NCI-H460 (cell line): ENCODE measurements around the gene PI4KA. TPM values are rescaled to one million over a fixed set of nuclear protein-coding genes. Genes with fewer than 3 reads are reported as not detected.
"Not testable (repeated sequence)": the region's sequence is repeated elsewhere in the genome, so short reads cannot be mapped to it uniquely, and the experiment has no call there.

Experiments used
- DNase-seq: peaks from one replicate; pipeline ENCODE4 v3.0.0-alpha.2; 2016; ENCODE audit warnings: low read depth; ENCODE audit errors: extremely low read depth
- total RNA-seq: library from RNA; depleted of rRNA; stranded (reverse); fragments of >200 nt; shearing (Covaris generic); gene quantifications from 2 replicates; pipeline ENCODE4 v1.2.3, GENCODE V29; 2014

Gene PI4KA
- total RNA-seq, 1 experiment from 2014 or later, result 24.6 TPM

- DNase-seq, result peak; percentile 88
These were observed 155.8 kb downstream of the PI4KA start for GRCh38 chr22:20702546-20703413.

DNA sequence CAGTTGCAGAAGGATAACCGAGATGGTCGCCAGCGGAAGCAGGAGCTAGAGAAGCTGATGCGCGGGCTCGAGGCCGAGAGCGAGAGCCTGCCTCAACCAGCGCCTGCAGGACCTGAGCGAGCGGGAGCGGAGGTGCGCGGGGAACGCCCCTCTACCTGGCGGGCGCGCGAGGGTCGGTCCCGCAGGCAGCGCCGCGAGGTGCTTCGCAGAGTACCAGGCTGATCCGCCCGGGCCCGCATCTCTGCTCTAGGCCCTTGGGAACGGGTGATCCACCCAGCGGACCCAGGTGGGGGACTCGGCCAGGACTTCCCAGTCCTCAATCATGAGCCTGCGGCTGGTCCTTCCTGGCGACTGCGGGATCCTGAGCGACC lies 156.5 kb downstream of the PI4KA start:
- DNase-seq, result not testable (repeated sequence)

DNA sequence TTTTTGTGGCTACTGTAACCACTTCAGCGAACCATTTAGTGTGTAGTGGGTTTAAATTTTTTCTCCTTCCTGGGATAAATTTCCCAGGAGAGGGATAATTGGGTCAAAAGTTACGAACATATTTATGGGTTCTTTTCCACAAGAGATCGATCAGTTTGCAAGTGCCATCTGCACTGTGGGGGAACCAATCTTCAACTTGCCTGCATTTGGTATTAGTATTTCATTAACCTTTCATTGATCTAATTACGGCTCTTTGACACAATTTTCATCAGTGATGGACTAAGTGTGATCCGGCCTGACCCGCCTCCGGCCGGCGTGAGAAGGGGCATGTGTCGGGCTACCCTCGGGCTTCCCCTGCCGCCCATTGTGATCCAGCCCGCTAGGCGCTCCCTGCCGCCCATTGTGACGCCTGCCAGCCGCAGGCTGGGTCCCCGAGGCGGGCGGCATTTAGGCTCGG lies 156.9 kb downstream of the PI4KA start:
- DNase-seq, result not testable (repeated sequence)

DNA sequence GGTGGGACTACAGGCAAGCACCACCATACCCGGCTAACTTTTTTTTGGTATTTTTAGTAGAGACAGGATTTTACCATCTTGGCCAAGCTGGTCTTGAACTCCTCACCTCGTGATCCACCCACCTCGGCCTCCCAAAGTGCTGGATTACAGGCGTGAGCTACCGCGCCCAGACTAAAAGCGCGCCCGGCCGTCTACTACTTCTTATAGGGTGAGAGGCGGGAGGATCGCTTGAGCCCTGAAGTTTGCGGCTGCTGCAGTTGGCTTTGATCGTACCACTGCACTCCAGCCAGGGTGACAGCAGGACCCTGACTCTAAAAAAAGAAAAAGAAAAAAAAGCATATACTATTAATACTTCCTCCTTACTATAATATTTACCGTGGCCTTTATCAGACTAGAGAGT lies 158.3 kb downstream of the PI4KA start:
- not testable (repeated sequence) for DNase-seq

- DNase-seq, result not testable (repeated sequence)
These were observed 158.8 kb downstream of the PI4KA start for GRCh38 chr22:20699856-20700255.

DNA sequence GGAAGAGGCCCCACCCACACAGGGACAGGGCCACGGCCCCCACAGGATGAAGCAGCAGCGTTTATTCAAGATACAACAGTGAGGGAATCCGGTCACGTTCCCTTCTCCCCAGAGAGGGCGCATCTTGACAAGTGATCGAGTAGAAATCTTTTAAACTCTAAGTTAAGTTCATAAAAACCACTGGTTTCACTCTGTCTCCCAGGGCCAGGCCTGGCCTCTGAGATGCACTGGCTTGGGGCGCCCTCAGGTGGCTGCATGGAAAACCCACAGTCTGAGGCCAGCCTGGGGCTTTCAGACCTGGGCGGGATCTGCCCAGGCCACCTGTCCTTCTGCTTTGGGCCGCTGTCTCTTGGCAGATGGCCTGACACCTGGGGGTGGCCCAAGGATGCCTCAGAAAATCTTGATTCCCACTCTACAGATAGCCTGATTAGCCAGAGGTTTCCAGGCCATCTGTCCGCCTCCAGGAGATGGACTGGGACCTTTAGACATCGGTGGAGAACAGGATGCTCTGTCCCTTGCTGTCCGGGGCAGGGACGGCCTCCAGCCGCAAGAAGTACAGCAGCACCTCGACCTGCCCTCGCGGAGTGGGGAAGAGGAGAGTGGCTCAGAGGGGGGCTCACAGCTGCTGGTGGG lies 161.0 kb downstream of the PI4KA start:
- DNase-seq, result peak; percentile 61

- not testable (repeated sequence) for DNase-seq
These were observed 162.6 kb downstream of the PI4KA start for GRCh38 chr22:20696056-20696455.

- DNase-seq, result not testable (repeated sequence)
These were observed 163.4 kb downstream of the PI4KA start for GRCh38 chr22:20695205-20695604.

DNA sequence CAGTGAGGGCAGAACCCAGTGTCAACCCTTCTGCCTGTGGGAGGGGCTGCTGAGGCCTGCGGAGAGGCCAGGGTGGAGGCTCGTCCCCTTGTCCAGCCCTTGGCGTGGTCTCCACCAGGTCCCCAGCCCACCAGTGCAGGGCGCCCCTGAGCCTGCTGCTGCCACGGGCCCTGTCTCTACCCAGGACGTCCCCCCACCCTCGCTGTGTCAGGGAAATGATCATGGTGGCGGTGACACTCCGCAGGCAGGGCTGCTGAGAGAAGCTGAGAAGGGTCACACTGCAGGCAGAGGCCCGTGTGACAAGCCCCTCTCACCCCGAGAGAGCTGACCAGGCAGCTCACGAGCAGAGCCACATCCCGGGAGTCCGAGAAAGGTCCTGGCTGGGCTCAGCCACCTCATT lies 164.4 kb downstream of the PI4KA start:
- DNase-seq, result not testable (repeated sequence)

DNA sequence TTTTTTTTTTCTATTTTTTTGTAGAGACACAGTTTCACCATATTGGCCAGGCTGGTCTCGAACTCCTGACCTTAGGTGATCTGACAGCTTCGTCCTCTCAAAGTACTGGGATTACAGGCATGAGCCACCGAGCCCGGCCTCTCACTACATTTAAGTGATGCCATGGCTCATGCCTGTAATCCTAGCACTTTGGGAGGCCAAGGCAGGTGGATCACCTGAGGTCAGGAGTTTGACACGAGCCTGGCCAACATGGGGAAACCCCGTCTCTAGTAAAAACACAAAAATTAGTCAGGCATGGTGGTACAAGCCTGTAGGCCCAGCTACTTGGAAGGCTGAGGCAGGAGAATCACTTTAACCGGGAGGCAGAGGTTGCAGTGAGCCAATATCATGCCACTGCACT lies 165.7 kb downstream of the PI4KA start:
- DNase-seq, result not testable (repeated sequence)

DNA sequence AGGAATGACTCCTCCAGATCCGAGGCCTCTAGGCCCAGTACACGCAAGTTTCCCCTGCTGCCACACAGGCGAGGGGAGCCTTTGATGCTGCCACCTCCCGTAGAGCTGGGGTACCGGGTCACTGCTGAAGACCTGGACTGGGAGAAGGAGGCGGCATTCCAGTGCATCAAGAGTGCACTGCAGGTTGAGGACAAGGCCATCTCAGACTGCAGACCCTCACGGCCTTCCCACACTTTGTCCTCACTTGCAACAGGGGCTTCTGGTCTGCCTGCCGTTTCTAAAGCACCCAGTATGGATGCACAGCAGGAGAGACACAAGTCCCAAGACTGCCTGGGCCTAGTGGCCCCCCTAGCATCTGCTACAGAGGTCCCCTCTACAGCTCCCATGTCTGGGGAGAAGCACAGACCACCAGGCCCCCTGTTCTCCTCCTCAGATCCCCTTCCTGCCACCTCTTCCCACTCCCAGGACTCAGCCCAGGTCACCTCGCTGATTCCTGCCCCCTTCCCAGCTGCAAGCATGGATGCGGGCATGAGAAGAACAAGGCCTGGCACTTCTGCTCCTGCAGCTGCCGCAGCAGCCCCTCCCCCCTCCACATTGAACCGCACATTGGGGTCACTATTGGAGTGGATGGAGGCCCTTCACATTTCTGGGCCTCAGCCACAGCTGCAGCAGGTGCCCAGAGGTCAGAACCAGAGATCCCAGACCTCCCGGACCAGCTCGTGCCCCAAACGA lies 167.9 kb downstream of the PI4KA start:
- not testable (repeated sequence) for DNase-seq

GRCh38 chr22:20687356-20688172 lies 171.0 kb downstream of the PI4KA start:
- not testable (repeated sequence) for DNase-seq

DNA sequence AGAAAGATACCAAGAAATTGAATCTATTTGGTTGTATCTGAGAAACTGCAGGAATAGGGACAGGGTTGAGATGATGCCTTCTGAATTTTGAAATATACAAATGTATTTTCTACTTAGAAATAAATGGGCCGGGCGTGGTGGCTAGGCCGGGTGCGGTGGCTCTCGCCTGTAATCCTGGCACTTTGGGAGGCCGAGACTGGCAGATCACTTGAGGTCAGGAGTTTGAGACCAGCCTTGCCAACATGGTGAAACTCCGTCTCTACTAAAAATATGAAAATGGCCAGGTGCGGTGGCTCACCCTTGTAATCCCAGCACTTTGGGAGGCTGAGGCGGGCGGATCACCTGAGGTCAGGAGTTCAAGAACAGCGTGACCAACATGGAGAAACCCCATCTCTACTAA lies 172.8 kb downstream of the PI4KA start:
- DNase-seq, result not testable (repeated sequence)

- not testable (repeated sequence) for DNase-seq
These were observed 179.7 kb downstream of the PI4KA start for GRCh38 chr22:20678792-20679435.

GRCh38 chr22:20677684-20678242 lies 180.8 kb downstream of the PI4KA start:
- DNase-seq, result no peak

DNA sequence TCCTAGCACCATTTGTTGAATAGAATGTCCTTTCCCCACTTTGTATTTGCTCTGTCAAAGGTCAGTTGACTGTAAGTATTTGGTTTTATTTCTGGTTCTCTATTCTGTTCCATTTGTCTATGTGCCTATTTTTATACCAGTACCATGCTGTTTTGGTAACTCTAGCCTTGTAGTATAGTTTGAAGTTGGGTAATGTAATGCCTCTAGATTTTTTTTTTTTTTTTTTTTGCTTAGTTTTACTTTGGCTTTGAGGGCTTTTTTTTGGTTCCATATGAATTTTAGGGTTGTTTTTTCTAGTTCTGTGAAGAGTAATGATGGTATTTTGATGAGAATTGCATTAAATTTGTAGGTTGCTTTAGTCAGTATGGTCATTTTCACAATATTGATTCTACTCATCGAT lies 183.0 kb downstream of the PI4KA start:
- DNase-seq, result not testable (repeated sequence)

DNA sequence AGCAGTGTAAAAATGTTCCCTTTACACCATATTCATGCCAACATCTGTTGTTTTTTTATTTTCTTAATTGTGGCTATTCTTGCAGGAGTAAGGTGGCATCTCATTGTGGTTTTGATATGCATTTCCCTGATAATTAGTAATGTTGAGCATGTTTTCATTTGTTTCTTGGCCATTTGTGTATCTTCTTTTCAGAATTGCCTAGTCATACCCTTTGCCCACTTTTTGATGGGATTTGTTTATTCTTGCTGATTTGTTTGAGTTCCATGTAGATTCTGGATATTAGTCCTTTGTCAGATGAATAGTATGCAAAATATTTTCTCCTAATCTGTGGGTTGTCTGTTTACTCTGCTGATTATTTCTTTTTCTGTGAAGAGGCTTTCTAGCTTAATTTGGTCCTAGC lies 183.6 kb downstream of the PI4KA start:
- no peak for DNase-seq

GRCh38 chr22:20673295-20674195 lies 185.1 kb downstream of the PI4KA start:
- DNase-seq, result no peak
